Measurements from ENCODE around the gene GPR107.
A peak's percentile ranks its signal among the peaks of the same experiment; 100 is the strongest.

GPR107 gene

DNA sequence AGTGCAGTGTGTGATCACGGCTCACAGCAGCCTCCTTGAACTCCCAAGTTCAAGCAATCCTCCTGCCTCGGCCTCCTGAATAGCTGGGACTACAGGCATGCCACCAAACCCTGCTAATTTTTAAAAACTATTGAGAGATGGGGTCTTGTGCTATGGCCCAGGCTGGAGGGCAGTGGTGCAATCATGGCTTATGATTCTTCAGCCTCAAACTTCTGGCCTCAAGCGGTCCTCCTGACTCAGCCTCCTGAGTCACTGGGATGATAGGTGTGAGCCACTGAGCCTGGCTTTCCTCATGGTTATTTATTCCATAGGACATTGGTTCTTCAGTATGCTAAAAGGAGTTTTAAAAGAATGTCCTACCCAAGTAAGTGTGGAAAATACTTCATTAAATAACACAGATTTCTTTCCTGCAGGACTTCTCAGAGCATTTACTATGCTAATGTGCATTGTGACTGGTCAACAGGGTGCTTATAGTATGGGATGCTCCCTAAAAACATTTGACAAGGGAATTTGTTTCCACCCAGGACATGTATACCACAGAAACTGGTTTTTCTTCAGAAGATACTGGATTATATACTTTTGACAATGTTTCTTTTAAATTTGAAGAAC is 107.3 kb downstream of the GPR107 start:
- no peak for TF ChIP-seq Cebpa-rat (IDR thresholded peaks at IDR 0.05)
- H3K4me3 ChIP-seq: no peak overlapping the region
- H3K36me3 ChIP-seq: no peaks in the 10 kb centered on the region
- no peaks in the 10 kb centered on the region for H3K27me3 ChIP-seq
- H4K20me1 ChIP-seq: no peaks in the 10 kb centered on the region
- peaks cover 0 to 4% (median 0%) of the 10 kb centered on the region in 10 experiments; a peak in 2 of 20 replicates for H3K4me1 ChIP-seq
- no peak overlapping the region for H3K9ac ChIP-seq
- no peaks in the 10 kb centered on the region for H3K9me3 ChIP-seq (replicated peaks in 1 of 11)
- H3K4me2 ChIP-seq: no peak overlapping the region
- H3K27ac ChIP-seq: no peak overlapping the region

DNA sequence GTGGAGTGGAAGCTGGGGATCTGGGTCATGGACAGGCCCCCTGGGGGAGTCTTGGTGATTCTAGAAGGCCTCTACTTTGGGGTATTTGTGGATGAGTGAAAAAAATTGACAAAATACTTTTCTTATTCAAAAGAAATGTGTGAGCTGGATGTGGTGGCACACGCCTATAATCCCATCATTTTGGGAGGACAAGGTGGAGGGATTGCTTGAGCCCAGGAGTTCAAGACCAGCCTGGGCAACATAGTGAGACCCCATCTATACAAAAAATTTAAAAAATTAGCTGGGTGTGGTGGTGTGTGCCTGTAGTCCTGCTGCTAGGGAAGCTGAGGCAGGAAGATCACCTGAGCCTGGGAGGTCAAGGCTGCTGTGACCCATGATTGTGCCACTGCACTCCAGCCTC is 111.9 kb downstream of the GPR107 start:
- Histone ChIP-seq H3K27ac (no peak overlapping the region), H3K4me2 (no peak overlapping the region), H3K36me3 (no peaks in the 10 kb centered on the region)

DNA sequence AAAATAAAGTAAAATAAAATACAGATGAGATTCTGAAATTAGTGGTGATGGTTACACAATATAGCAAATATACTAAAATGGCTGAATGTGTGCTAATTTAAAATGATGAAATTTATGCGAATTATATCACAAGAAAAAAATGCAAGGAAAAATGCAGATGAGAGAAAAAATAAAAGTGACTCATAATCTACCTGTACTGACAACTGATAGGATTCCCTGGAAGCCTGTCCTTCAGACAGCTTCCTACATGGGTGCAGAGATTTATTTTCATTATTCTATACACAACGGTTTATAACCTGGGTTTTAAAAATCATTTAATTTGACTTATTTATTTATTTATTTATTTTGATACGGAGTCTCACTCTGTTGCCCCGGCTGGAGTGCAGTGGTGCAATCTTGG is 112.7 kb downstream of the GPR107 start:
- no peak overlapping the region for H3K4me3 ChIP-seq
- H3K27ac ChIP-seq: no peak overlapping the region
- no peak overlapping the region for H3K4me2 ChIP-seq
- no peak for TF ChIP-seq Cebpa-rat (IDR thresholded peaks at IDR 0.05)
- H3K4me1 ChIP-seq: peaks cover 0 to 11% (median 3%) of the 10 kb centered on the region in 10 experiments; a peak in 9 of 20 replicates
- no peaks in the 10 kb centered on the region for H3K36me3 ChIP-seq
- H3K9ac ChIP-seq: no peak overlapping the region
- peaks cover 0 to 8% (median under 1%) of the 10 kb centered on the region in 11 experiments; a peak in 7 of 22 replicates for H3K27me3 ChIP-seq
- H3K9me3 ChIP-seq (replicated peaks in 1 of 11): no peaks in the 10 kb centered on the region
- H4K20me1 ChIP-seq: no peaks in the 10 kb centered on the region; a peak in 1 of 22 replicates

More for the DNA sequence above, 111.9 kb downstream of the GPR107 start:
- no peaks in the 10 kb centered on the region for H4K20me1 ChIP-seq
- no peak for TF ChIP-seq Cebpa-rat (IDR thresholded peaks at IDR 0.05)
- no peak overlapping the region for H3K4me3 ChIP-seq
- H3K9ac ChIP-seq: no peak overlapping the region
- peaks cover 0 to 4% (median 1%) of the 10 kb centered on the region in 10 experiments; a peak in 1 of 20 replicates for H3K4me1 ChIP-seq
- H3K27me3 ChIP-seq: no peaks in the 10 kb centered on the region
- no peaks in the 10 kb centered on the region for H3K9me3 ChIP-seq (replicated peaks in 1 of 11)

DNA sequence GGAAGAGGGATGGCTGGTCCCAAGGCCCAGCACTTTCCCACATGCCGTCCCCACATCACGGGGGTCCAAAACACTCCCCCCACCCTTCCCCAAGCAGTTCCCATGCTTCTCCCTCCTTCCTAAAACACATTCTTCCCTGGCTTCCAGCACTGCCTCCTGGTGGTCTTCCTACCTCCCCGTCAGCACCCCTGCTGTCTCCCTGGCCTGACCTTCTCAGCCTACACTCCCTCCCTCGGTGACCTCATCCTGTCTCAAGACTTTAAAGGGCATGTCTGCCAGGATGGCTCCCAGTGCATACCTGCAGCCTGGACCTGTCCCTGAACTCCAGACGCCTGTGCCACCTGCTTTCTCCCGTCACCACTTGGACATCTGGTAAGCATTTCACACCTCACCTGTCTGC is 114.2 kb downstream of the GPR107 start:
- Histone ChIP-seq H4K20me1 (no peaks in the 10 kb centered on the region; a peak in 1 of 22 replicates), H3K36me3 (no peaks in the 10 kb centered on the region), H3K9ac (no peak overlapping the region), H3K9me3 (replicated peaks in 1 of 11) (no peaks in the 10 kb centered on the region), H3K4me2 (no peak overlapping the region), H3K4me1 (peaks cover 0 to 16% (median 9%) of the 10 kb centered on the region in 10 experiments; a peak in 16 of 20 replicates), H3K27me3 (peaks cover 0 to 13% (median 6%) of the 10 kb centered on the region in 11 experiments; a peak in 12 of 22 replicates), H3K27ac (no peak overlapping the region), H3K4me3 (no peak overlapping the region)
- TF ChIP-seq Cebpa-rat (IDR thresholded peaks at IDR 0.05): no peak

DNA sequence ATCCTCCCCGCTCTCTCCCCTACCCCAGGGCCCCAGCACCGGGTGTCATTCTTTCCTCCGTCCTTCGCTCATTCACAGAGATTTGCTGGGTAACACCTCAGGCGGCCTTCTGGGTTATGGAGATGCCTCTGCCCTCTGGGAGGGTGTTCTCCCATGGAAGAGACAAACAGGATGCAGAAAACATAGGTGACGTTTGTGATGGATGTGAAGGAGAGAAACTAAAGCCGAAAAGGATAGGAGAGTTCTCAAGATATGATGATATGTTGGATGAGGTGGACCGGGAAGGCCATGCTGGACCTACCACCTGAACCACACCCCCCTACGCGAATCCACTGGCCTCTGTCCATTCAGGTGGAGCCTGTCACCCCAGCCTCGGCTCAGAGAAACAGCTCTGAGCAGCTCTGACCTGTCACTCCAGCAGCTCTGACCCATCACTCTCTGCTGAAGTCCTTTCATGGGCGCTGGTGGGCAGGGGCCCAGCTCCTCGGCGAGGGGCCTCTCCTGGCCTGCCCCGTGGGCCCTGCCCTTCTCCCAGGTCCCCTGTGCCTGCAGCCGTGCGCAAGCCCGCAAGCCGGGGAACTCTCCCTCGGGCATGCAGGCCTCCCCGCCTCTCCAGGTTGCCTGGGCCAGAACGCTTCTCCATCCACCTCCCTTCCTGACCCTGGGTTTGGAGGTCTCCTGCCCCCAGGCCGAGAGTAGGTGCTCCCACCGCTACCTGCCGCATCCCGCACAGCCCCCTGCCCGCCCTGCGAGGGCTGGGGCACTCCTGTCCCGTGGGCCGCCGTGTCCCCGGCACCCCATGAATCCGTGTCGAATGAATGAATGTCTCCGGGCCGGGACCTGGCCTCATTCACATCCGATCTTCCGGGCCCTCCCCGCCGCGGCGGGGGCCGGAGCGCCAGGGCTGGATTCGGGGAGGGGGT is 117.8 kb downstream of the GPR107 start:
- Histone ChIP-seq H3K36me3 (peaks cover 0 to 12% (median 3%) of the 10 kb centered on the region in 11 experiments; a peak in 9 of 22 replicates), H3K4me3 (peak overlapping the region; percentile 54 to 79 (median 70)), H3K9ac (peak overlapping the region in 10 of 11 experiments; percentile 60 to 85 (median 77); a peak in 18 of 22 replicates), H3K4me1 (peaks cover 9 to 30% (median 23%) of the 10 kb centered on the region in 10 experiments; a peak in 19 of 20 replicates), H3K4me2 (peak overlapping the region; percentile 69 to 96 (median 83)), H3K9me3 (replicated peaks in 1 of 11) (no peaks in the 10 kb centered on the region), H4K20me1 (peaks cover 0 to 35% (median 32%) of the 10 kb centered on the region in 11 experiments; a peak in 17 of 22 replicates), H3K27ac (peak overlapping the region in 9 of 11 experiments; percentile 18 to 72 (median 45); a peak in 10 of 22 replicates), H3K27me3 (peaks cover 0 to 13% (median 6%) of the 10 kb centered on the region in 11 experiments; a peak in 12 of 22 replicates)
- TF ChIP-seq Cebpa-rat (IDR thresholded peaks at IDR 0.05): no peak

DNA sequence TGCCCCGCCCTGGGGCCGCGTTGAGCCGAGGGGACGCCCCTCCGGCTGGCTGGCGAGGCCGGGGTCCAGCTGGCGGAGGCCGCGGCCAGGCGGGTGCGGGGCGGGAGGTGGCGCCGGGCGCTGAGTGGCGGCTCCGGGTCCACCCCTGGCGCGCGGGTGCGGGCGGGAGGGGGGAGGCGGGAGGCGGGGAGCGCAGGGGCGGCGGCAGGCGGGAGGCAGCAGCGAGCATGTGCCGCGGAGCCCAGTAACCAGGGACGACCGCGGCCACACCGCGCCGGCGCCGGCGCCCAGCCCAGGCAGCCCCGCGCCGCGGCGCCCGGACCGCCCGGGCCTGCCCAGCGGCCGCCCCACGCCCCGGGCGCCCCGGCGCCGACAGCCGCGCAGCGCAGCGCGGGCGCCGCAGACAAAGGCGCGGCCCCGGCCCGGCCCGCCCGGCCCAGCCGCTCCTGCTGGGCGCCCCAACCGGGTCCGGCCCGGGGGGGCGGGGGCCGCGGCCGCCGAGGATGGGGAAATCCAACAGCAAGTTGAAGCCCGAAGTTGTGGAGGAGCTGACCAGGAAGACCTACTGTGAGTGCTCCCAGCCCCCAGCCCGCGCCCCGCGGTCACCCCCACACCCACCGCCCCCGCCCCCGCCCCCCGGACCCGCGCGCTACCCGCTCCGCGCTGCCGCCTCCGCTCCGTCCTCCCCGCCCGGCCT is 118.6 kb downstream of the GPR107 start, which contains the start of gene NCS1:
NCS1 (plus strand) TSS at position 244 of the 697 bp plus-strand sequence; CDS start at position 504, 260 bp downstream.
- peaks cover 0 to 13% (median 6%) of the 10 kb centered on the region in 11 experiments; a peak in 12 of 22 replicates for H3K27me3 ChIP-seq
- H3K4me2 ChIP-seq: peak within 1 kb of the TSS; percentile 78 to 97 (median 93)
- peak within 1 kb of the TSS; percentile 71 to 85 (median 77) for H3K9ac ChIP-seq
- H3K9me3 ChIP-seq (replicated peaks in 1 of 11): no peaks in the 10 kb centered on the region
- peak within 1 kb of the TSS; percentile 54 to 79 (median 70) for H3K4me3 ChIP-seq
- H3K4me1 ChIP-seq: peaks cover 9 to 30% (median 21%) of the 10 kb centered on the region in 10 experiments; a peak in 19 of 20 replicates
- H4K20me1 ChIP-seq: peaks cover 0 to 43% (median 40%) of the 10 kb centered on the region in 11 experiments; a peak in 18 of 22 replicates
- peaks cover 0 to 20% (median 7%) of the 10 kb centered on the region in 11 experiments; a peak in 9 of 22 replicates for H3K36me3 ChIP-seq
- TF ChIP-seq Cebpa-rat (IDR thresholded peaks at IDR 0.05): no peak
- peak within 1 kb of the TSS in 10 of 11 experiments; percentile 52 to 76 (median 66); a peak in 19 of 22 replicates for H3K27ac ChIP-seq

DNA sequence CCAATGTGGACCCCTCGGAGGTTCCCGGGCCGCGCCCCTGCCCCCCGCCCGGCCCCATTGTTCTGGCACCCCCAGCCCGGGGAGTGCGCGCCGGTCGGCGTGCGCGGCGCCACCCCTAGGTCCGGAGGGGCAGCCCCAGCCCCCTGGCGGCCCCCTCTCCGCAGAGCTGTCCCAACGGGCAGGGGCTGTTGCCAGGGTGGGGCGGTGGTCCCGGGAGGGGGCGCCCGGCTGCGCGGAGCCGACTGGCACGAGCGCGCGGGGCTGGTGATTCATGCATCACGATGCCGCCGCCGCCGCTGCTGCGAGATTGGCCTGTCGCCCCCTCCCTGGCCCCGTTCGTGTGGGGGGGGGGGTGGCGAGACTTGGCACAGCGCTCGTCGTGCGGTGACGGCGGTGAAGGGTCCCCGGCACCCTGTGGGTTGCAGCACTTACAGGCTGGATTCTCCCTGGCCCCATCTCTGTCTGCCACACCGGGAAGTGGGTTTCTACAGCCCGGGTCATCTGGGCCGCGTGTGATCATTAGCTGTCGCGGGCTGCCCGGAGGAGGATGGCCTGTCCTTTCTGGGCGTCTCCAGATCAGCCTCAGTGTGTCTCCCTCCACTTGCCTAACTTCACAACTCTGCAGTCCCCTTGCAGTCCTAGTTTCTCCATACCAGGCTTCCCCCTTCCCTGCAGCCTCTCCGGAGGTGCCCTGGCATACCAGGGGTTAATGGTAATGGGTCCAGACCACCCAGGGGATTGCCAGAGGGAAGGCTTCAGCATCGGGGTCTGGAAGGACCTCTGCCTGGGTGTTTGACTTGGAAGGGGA is 119.4 kb downstream of the GPR107 start:
- no peak for TF ChIP-seq Cebpa-rat (IDR thresholded peaks at IDR 0.05)
- peaks cover 0 to 27% (median 7%) of the 10 kb centered on the region in 11 experiments; a peak in 9 of 22 replicates for H3K36me3 ChIP-seq
- H4K20me1 ChIP-seq: peaks cover 0 to 51% (median 47%) of the 10 kb centered on the region in 11 experiments; a peak in 18 of 22 replicates
- H3K9me3 ChIP-seq (replicated peaks in 1 of 11): no peaks in the 10 kb centered on the region
- H3K4me3 ChIP-seq: peak overlapping the region; percentile 54 to 79 (median 70)
- H3K27me3 ChIP-seq: peaks cover 0 to 13% (median 6%) of the 10 kb centered on the region in 11 experiments; a peak in 12 of 22 replicates
- H3K9ac ChIP-seq: peak overlapping the region; percentile 71 to 85 (median 77)
- H3K4me1 ChIP-seq: peaks cover 9 to 30% (median 21%) of the 10 kb centered on the region in 10 experiments; a peak in 19 of 20 replicates
- peak overlapping the region; percentile 78 to 97 (median 93) for H3K4me2 ChIP-seq
- H3K27ac ChIP-seq: peak overlapping the region in 10 of 11 experiments; percentile 52 to 76 (median 66); a peak in 19 of 22 replicates

Data from BLaER1 treated with 17β-estradiol and CSF1 and Interleukin-3, amounts not matched to agents 10 nM and 100 nM (cell line).